GM19438 (cell line): Measurements from ENCODE around the gene CSNK1G3.
"Not testable (repeated sequence)": the region's sequence is repeated elsewhere in the genome, so short reads cannot be mapped to it uniquely, and the experiment has no call there.

Experiments
- ATAC-seq: cut with Tn5 transposase; IDR thresholded peaks from one replicate; pipeline ENCODE4 v1.9.1; 2021; ENCODE audit warnings: low read depth; ENCODE audit not compliant: unreplicated experiment

CSNK1G3 gene

GRCh38 chr5:123628860-123629544 is 117.0 kb downstream of the CSNK1G3 start:
- no peak for ATAC-seq

- ATAC-seq: no peak
Measured at GRCh38 chr5:123636006-123636405, 124.0 kb downstream of the CSNK1G3 start.

GRCh38 chr5:123637028-123637427 is 125.1 kb downstream of the CSNK1G3 start:
- ATAC-seq: not testable (repeated sequence)

- ATAC-seq: no peak
Measured at GRCh38 chr5:123639244-123639643, 127.3 kb downstream of the CSNK1G3 start.

- ATAC-seq: no peak
Measured at GRCh38 chr5:123645024-123645603, 133.1 kb downstream of the CSNK1G3 start.

GRCh38 chr5:123647066-123647465 is 135.1 kb downstream of the CSNK1G3 start:
- no peak for ATAC-seq

GRCh38 chr5:123651234-123651633 is 139.3 kb downstream of the CSNK1G3 start:
- ATAC-seq: no peak

GRCh38 chr5:123659011-123659410 is 147.0 kb downstream of the CSNK1G3 start:
- ATAC-seq: no peak

- no peak for ATAC-seq
Measured at GRCh38 chr5:123659495-123659894, 147.5 kb downstream of the CSNK1G3 start.

- no peak for ATAC-seq
Measured at GRCh38 chr5:123664961-123665360, 153.0 kb downstream of the CSNK1G3 start.

- ATAC-seq: no peak
Measured at GRCh38 chr5:123665822-123666371, 153.9 kb downstream of the CSNK1G3 start.
